HepG2 (cell line): ENCODE data around the gene CAPZA2. TPM values are rescaled to one million over a fixed set of nuclear protein-coding genes. Genes with fewer than 3 reads are reported as not detected.

Experiments used
- CBFB ChIP-seq: sonication (generic); formaldehyde crosslinking; IDR thresholded peaks from 2 replicates; pipeline ENCODE4 v1.4.0; 2020; ENCODE audit warnings: missing genetic modification reagents
- DPF2 ChIP-seq: sonication (generic); formaldehyde crosslinking; IDR thresholded peaks from 2 replicates; pipeline ENCODE4 v1.4.0; 2020; ENCODE audit warnings: mild to moderate bottlenecking, low read depth, missing genetic modification reagents, borderline replicate concordance
- GTF2F1 ChIP-seq: fragments of 150-350 bp; IDR thresholded peaks from 2 replicates; pipeline ENCODE4 v1.6.1; 2014; ENCODE audit warnings: low read length
- HNF4G ChIP-seq, 2 experiments: sonication (generic) in 1 of 2; formaldehyde crosslinking in 1 of 2; IDR thresholded peaks; 2 replicates each; pipeline versions ENCODE4 v1.4.0 to v1.6.1; 2011 to 2020; ENCODE audit warnings: borderline replicate concordance in 2 of 2, low read depth in 2 of 2, mild to moderate bottlenecking in 2 of 2, low read length in 1 of 2, missing genetic modification reagents in 1 of 2, moderate library complexity in 1 of 2
- ISL2 ChIP-seq: sonication (generic); formaldehyde crosslinking; IDR thresholded peaks from 2 replicates; pipeline ENCODE4 v1.5.0; 2020; ENCODE audit warnings: missing genetic modification reagents
- MAF1 ChIP-seq: sonication (generic); formaldehyde crosslinking; IDR thresholded peaks from 2 replicates; pipeline ENCODE4 v1.5.0; 2020; ENCODE audit warnings: missing genetic modification reagents, borderline replicate concordance
- MLXIP ChIP-seq: sonication (generic); formaldehyde crosslinking; IDR thresholded peaks from 2 replicates; pipeline ENCODE4 v1.9.0; 2021; ENCODE audit warnings: missing genetic modification reagents, borderline replicate concordance
- NBN ChIP-seq: fragments of 450-650 bp; conservative IDR thresholded peaks from 2 replicates; pipeline ENCODE4 v1.6.1; 2017
- TBL1XR1 ChIP-seq: fragments of 150-350 bp; IDR thresholded peaks from 2 replicates; pipeline ENCODE4 v1.6.1; 2014; ENCODE audit warnings: borderline replicate concordance, low read length; ENCODE audit not compliant: partially characterized antibody
- TFE3 ChIP-seq: IDR thresholded peaks from 2 replicates; pipeline ENCODE4 v1.6.1; 2016
- ZBTB25 ChIP-seq: IDR thresholded peaks from 2 replicates; pipeline ENCODE4 v1.6.1; 2018; ENCODE audit warnings: missing genetic modification reagents
- ZBTB37 ChIP-seq: sonication (generic); formaldehyde crosslinking; IDR thresholded peaks from 2 replicates; pipeline ENCODE4 v1.4.0; 2020; ENCODE audit warnings: mild to moderate bottlenecking, missing genetic modification reagents
- ZIK1 ChIP-seq: sonication (generic); formaldehyde crosslinking; IDR thresholded peaks from 2 replicates; pipeline ENCODE4 v1.5.0; 2020; ENCODE audit warnings: mild to moderate bottlenecking, low read depth, missing genetic modification reagents, borderline replicate concordance
- ZNF12 ChIP-seq: sonication (generic); formaldehyde crosslinking; IDR thresholded peaks from 2 replicates; pipeline ENCODE4 v1.5.0; 2020; ENCODE audit warnings: missing genetic modification reagents
- ZNF256 ChIP-seq: sonication (generic); formaldehyde crosslinking; conservative IDR thresholded peaks from 2 replicates; pipeline ENCODE4 v1.4.0; 2020; ENCODE audit warnings: missing genetic modification reagents
- ZNF557 ChIP-seq: sonication (generic); formaldehyde crosslinking; IDR thresholded peaks from 2 replicates; pipeline ENCODE4 v1.4.0; 2020; ENCODE audit warnings: missing genetic modification reagents
- polyA plus RNA-seq, 8 experiments: library from polyadenylated mRNA; depleted of rRNA in 3 of 8; stranded (reverse) in 7 of 8; unstranded in 1 of 8; fragments of >200 nt; fragmentation: Illumina TruSeq in 4 of 8; extraction: Trizol in 4 of 8; gene quantifications; 2 replicates each; pipeline versions ENCODE4 v1.2.1 to v1.2.3, GENCODE V29; 2011 to 2016; ENCODE audit warnings: low read depth in 4 of 8, missing spikeins in 1 of 8, mixed read lengths in 1 of 8; ENCODE audit not compliant: insufficient read depth in 1 of 8
- total RNA-seq, 5 experiments: library from RNA; depleted of rRNA; stranded (reverse); fragments of >200 nt; fragmentation: Illumina TruSeq; extraction: Trizol; gene quantifications; 2 replicates each; pipeline ENCODE4 v1.2.3, GENCODE V29; 2016; ENCODE audit warnings: low read depth in 1 of 5
- TF ChIP-seq, protein P1 (sequence below): IDR thresholded peaks from 2 replicates; pipeline ENCODE4 v1.4.0; 2020; ENCODE audit warnings: mild to moderate bottlenecking, missing genetic modification reagents

CAPZA2 gene
- total and polyA plus RNA-seq, 2 of the 13 experiments (the other 11 are each of a cell fraction or from before 2014, with no cell fraction given): 38.4 to 199 TPM

- TF ChIP-seq ZNF256 (CRISPR knock-in tag) (no peak), MLXIP (CRISPR knock-in tag) (no peak), HNF4G (IDR thresholded peaks at IDR 0.05; ENCODE audit: borderline replicate concordance, low read depth, low read length) (no peak), HNF4G (CRISPR knock-in tag; IDR thresholded peaks at IDR 0.05; ENCODE audit: borderline replicate concordance, low read depth) (no peak), TFE3 (CRISPR knock-in tag) (no peak), ZIK1 (CRISPR knock-in tag) (no peak), ZNF12 (CRISPR knock-in tag) (no peak; the same call in 1 of the 2 replicates), ISL2 (CRISPR knock-in tag) (no peak; the same call in 1 of the 2 replicates), CBFB (CRISPR knock-in tag) (no peak), ZBTB37 (CRISPR knock-in tag) (no peak), TBL1XR1 (no peak), ZBTB25 (CRISPR knock-in tag) (peak; percentile 62; the same call in 1 of the 2 replicates), ZNF557 (CRISPR knock-in tag) (no peak), MAF1 (CRISPR knock-in tag) (no peak), DPF2 (CRISPR knock-in tag) (no peak), NBN (no peak), GTF2F1 (no peak)
- TF ChIP-seq, protein P1, sequence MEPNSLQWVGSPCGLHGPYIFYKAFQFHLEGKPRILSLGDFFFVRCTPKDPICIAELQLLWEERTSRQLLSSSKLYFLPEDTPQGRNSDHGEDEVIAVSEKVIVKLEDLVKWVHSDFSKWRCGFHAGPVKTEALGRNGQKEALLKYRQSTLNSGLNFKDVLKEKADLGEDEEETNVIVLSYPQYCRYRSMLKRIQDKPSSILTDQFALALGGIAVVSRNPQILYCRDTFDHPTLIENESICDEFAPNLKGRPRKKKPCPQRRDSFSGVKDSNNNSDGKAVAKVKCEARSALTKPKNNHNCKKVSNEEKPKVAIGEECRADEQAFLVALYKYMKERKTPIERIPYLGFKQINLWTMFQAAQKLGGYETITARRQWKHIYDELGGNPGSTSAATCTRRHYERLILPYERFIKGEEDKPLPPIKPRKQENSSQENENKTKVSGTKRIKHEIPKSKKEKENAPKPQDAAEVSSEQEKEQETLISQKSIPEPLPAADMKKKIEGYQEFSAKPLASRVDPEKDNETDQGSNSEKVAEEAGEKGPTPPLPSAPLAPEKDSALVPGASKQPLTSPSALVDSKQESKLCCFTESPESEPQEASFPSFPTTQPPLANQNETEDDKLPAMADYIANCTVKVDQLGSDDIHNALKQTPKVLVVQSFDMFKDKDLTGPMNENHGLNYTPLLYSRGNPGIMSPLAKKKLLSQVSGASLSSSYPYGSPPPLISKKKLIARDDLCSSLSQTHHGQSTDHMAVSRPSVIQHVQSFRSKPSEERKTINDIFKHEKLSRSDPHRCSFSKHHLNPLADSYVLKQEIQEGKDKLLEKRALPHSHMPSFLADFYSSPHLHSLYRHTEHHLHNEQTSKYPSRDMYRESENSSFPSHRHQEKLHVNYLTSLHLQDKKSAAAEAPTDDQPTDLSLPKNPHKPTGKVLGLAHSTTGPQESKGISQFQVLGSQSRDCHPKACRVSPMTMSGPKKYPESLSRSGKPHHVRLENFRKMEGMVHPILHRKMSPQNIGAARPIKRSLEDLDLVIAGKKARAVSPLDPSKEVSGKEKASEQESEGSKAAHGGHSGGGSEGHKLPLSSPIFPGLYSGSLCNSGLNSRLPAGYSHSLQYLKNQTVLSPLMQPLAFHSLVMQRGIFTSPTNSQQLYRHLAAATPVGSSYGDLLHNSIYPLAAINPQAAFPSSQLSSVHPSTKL (CRISPR knock-in tag): no peak
These were observed 91.8 kb downstream of the CAPZA2 start (continued) for GRCh38 chr7:116953906-116954838.
